Esophagus (tissue), 2 donors: Measurements from ENCODE around the gene TMEM79. TPM values are rescaled to one million over a fixed set of nuclear protein-coding genes. Genes with fewer than 3 reads are reported as not detected.
A peak's percentile ranks its signal among the peaks of the same experiment; 100 is the strongest.
"Not testable (repeated sequence)": the region's sequence is repeated elsewhere in the genome, so short reads cannot be mapped to it uniquely, and the experiment has no call there.

Source experiments
- H3K27ac ChIP-seq, 2 donors: one replicate each; pipeline ENCODE4 v1.5.1; 2013; ENCODE audit warnings: low read depth in 2 of 2, mild to moderate bottlenecking in 2 of 2, inconsistent platforms in 1 of 2, low read length in 1 of 2, moderate library complexity in 1 of 2
- H3K27me3 ChIP-seq, 2 donors: one replicate each; pipeline ENCODE4 v1.6.1; 2013; ENCODE audit warnings: low read length in 2 of 2, control low read depth in 1 of 2, mild to moderate bottlenecking in 1 of 2; ENCODE audit not compliant: insufficient read depth in 2 of 2, control insufficient read depth in 1 of 2
- H3K36me3 ChIP-seq, 2 donors: one replicate each; pipeline ENCODE4 v1.6.1; 2013; ENCODE audit warnings: low read length in 1 of 2; ENCODE audit not compliant: control insufficient read depth in 2 of 2, insufficient read depth in 2 of 2
- H3K4me1 ChIP-seq, 2 donors: one replicate each; pipeline ENCODE4 v1.6.1; 2013; ENCODE audit warnings: low read length in 1 of 2; ENCODE audit not compliant: control insufficient read depth in 2 of 2, insufficient read depth in 2 of 2
- H3K4me3 ChIP-seq, 2 donors: one replicate each; pipeline ENCODE4 v1.5.1; 2013; ENCODE audit warnings: low read length in 2 of 2, mild to moderate bottlenecking in 2 of 2, low read depth in 1 of 2, moderate library complexity in 1 of 2
- H3K9me3 ChIP-seq, 2 donors: one replicate each; pipeline ENCODE4 v1.6.1; 2013; ENCODE audit warnings: mild to moderate bottlenecking in 2 of 2, low read depth in 1 of 2, low read length in 1 of 2, moderate library complexity in 1 of 2; ENCODE audit not compliant: control insufficient read depth in 2 of 2, insufficient read depth in 1 of 2
- WGBS, 2 donors: extraction: QIAGEN DNeasy Blood & Tissue Kit; methylation state at CpG; one replicate each; pipeline ENCODE4 v1.1.7; 2013; 5-methylcytosine and 5-hydroxymethylcytosine counted together
- polyA plus RNA-seq, 2 donors: library from polyadenylated mRNA; stranded (reverse); fragments of 200-250 nt; gene quantifications; one replicate each; pipeline ENCODE4 v1.2.3, GENCODE V29; 2013
- donor health status: healthy with polysubstance abuse.
- donor health status: Bipolar disorder and iron deficiency.

Gene TMEM79
- polyA plus RNA-seq, 2 donors, result 83.8 to 139 TPM

- peaks cover 21 to 38% of the 10 kb centered on the region in 2 donors for H3K36me3 ChIP-seq
- WGBS, 2 donors, result 71 to 84% methylated on average over 3 of the region's 3 CpGs
These were observed 36.4 kb downstream of the TMEM79 start for GRCh38 chr1:156320560-156320959.

GRCh38 chr1:156323179-156323578 lies 39.1 kb downstream of the TMEM79 start:
- peaks cover 12 to 24% of the 10 kb centered on the region in 2 donors for H3K36me3 ChIP-seq
- not testable (repeated sequence) for H3K27me3 ChIP-seq, H3K9me3 ChIP-seq, H3K4me1 ChIP-seq, H3K4me3 ChIP-seq, H3K27ac ChIP-seq
- WGBS, 2 donors, result 88 to 91% methylated on average over 9 of the region's 9 CpGs

More at GRCh38 chr1:156320560-156320959, 36.4 kb downstream of the TMEM79 start:
- no peak overlapping the region for H3K27ac ChIP-seq
- H3K9me3 ChIP-seq, result no peaks in the 10 kb centered on the region
- H3K27me3 ChIP-seq, result no peaks in the 10 kb centered on the region
- no peaks in the 10 kb centered on the region for H3K4me1 ChIP-seq
- no peak overlapping the region for H3K4me3 ChIP-seq

- no peaks in the 10 kb centered on the region for H3K9me3 ChIP-seq
- WGBS, 2 donors, result 74 to 79% methylated on average over 4 of the region's 4 CpGs
- H3K27ac ChIP-seq, result no peak overlapping the region
- no peaks in the 10 kb centered on the region for H3K27me3 ChIP-seq
- H3K4me1 ChIP-seq, result peaks cover 0 to 3% of the 10 kb centered on the region in 2 donors
- H3K36me3 ChIP-seq, result peaks cover 0 to 3% of the 10 kb centered on the region in 2 donors
- peak overlapping the region in 1 of 2 donors; percentile 90 for H3K4me3 ChIP-seq
These were observed 52.1 kb downstream of the TMEM79 start for GRCh38 chr1:156336242-156336641.

DNA sequence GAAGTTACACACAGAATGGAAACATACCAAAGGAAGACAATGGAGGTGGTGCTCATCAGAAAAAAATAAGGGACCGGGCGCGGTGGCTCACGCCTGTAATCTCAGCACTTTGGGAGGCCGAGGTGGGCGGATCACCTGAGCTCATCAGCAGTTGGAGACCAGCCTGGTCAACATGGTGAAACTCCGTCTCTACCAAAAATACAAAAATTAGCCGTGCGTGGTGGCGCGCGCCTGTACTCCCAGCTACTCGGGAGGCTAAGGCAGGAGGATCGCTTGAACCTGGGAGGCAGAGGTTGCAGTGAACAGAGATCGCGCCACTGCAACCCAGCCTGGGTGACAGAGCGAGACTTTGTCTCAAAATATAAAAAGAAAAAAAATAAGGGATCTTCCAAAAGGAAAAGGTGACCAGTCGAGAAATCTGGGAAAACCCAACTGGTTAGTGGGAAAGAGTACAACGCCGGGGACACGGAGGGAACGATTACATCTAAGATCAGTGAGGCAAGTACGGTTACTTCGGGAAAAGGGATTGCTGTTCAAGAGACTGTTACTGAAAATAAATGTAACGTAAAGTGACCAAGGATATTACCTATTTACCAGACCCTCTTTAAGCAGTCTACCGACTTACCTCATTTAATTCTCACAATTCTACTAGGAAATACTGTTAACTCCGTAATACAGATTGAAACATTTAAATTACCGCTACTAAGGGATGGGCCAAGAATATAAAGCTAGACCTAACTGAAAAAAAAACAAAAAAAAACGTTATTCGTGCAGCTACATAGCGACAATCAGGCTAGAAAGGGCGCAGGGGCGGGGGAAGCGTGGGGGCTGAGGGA lies 53.1 kb downstream of the TMEM79 start:
- peak overlapping the region; percentile 69 to 84 for H3K27ac ChIP-seq
- no peaks in the 10 kb centered on the region for H3K9me3 ChIP-seq
- peaks cover 0 to 3% of the 10 kb centered on the region in 2 donors for H3K4me1 ChIP-seq
- WGBS, 2 donors, result 30 to 31% methylated on average over 34 of the region's 34 CpGs
- peak overlapping the region; percentile 78 to 90 for H3K4me3 ChIP-seq
- H3K27me3 ChIP-seq, result no peaks in the 10 kb centered on the region
- peaks cover 0 to 3% of the 10 kb centered on the region in 2 donors for H3K36me3 ChIP-seq

DNA sequence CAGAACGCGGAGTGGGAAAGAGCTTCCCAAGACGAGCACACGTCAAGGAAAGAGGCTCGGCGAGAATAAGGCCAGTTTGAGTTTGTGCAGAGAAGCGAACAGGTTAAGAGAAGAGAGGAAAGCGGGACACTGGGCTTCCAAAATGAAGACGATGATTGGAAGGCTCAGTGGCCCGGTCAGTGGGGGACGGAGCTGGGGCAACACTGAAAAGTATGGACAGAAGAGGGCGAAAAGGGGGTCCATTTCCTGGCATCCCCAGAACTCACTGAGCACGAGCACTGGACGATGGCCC lies 53.7 kb downstream of the TMEM79 start:
- Histone ChIP-seq H3K27me3 (no peaks in the 10 kb centered on the region), H3K36me3 (peaks cover 0 to 3% of the 10 kb centered on the region in 2 donors), H3K4me3 (peak overlapping the region; percentile 78 to 90), H3K27ac (peak overlapping the region; percentile 69 to 84), H3K9me3 (no peaks in the 10 kb centered on the region), H3K4me1 (peaks cover 0 to 3% of the 10 kb centered on the region in 2 donors)
- WGBS, 2 donors, result 0% methylated on average over 14 of the region's 14 CpGs

GRCh38 chr1:156338180-156338976 lies 54.3 kb downstream of the TMEM79 start, which contains the start of the genes CCT3 and TSACC:
Gene CCT3 (minus strand): TSS chr1:156338292. CDS start chr1:156338184, 108 bp downstream.
Gene TSACC (plus strand): TSS chr1:156338526. CDS start chr1:156339758, 1,232 bp downstream.
- H3K27ac ChIP-seq, result peak within 1 kb of the TSS; percentile 69 to 84
- H3K36me3 ChIP-seq, result peaks cover 0 to 3% of the 10 kb centered on the region in 2 donors
- H3K27me3 ChIP-seq, result no peaks in the 10 kb centered on the region
- no peaks in the 10 kb centered on the region for H3K9me3 ChIP-seq
- WGBS, 2 donors, result 0% methylated on average over 47 of the region's 47 CpGs
- H3K4me1 ChIP-seq, result peaks cover 0 to 3% of the 10 kb centered on the region in 2 donors
- H3K4me3 ChIP-seq, result peak within 1 kb of the TSS; percentile 78 to 90

Other genes with a start within 250 kb of the TMEM79 start
- gene UBQLN4, start 230.5 kb upstream of the TMEM79 start, polyA plus RNA-seq, result 10 to 100 TPM; 18.3 to 21.0 TPM
- gene LAMTOR2, start 229.5 kb upstream of the TMEM79 start, polyA plus RNA-seq, result 100 to 1,000 TPM in 1 of 2 donors, 10 to 100 TPM in 1; 82.6 to 101 TPM
- gene RAB25, start 223.2 kb upstream of the TMEM79 start, polyA plus RNA-seq, result 100 to 1,000 TPM; 470 to 576 TPM
- under 1 TPM; 0.36 to 0.59 TPM for gene MEX3A, start 201.9 kb upstream of the TMEM79 start, polyA plus RNA-seq
- 100 to 1,000 TPM; 183 to 230 TPM for gene LMNA, start 169.6 kb upstream of the TMEM79 start, polyA plus RNA-seq
- 10 to 100 TPM; 23.8 to 24.9 TPM for gene SEMA4A, start 130.7 kb upstream of the TMEM79 start, polyA plus RNA-seq
- gene SLC25A44, start 90.2 kb upstream of the TMEM79 start, polyA plus RNA-seq, result 1 to 10 TPM; 4.4 to 8.8 TPM
- 10 to 100 TPM; 67.2 to 69.0 TPM for gene PMF1, start 71.3 kb upstream of the TMEM79 start, polyA plus RNA-seq
- under 1 TPM; 0.41 to 0.81 TPM for gene BGLAP, start 42.1 kb upstream of the TMEM79 start, polyA plus RNA-seq
- gene PAQR6, start 36.3 kb upstream of the TMEM79 start, polyA plus RNA-seq, result 1 to 10 TPM; 3.1 to 7.7 TPM
- 10 to 100 TPM; 34.5 to 38.6 TPM for gene SMG5, start 1.5 kb upstream of the TMEM79 start, polyA plus RNA-seq
- gene GLMP, start 11.4 kb downstream of the TMEM79 start, polyA plus RNA-seq, result 10 to 100 TPM; 20.9 to 32.4 TPM
- gene VHLL, start 15.0 kb downstream of the TMEM79 start, polyA plus RNA-seq, result not detected
- gene CCT3, start 54.0 kb downstream of the TMEM79 start, polyA plus RNA-seq, result 100 to 1,000 TPM in 1 of 2 donors, 10 to 100 TPM in 1; 61.2 to 149 TPM
- under 1 TPM; 0.33 to 0.40 TPM for gene TSACC, start 54.2 kb downstream of the TMEM79 start, polyA plus RNA-seq
- 1 to 10 TPM; 2.3 TPM for gene RHBG, start 84.9 kb downstream of the TMEM79 start, polyA plus RNA-seq
- 10 to 100 TPM in 1 of 2 donors, 1 to 10 TPM in 1; 8.5 to 13.5 TPM for gene MEF2D, start 216.4 kb downstream of the TMEM79 start, polyA plus RNA-seq